HEK293 (cell line): ENCODE data around the gene MEGF8.

Experiments
- CTCF ChIA-PET: fragments of 350-600 bp; formaldehyde crosslinking; extraction: SDS; loops from one replicate; lab custom pipeline; 2021; ENCODE audit warnings: antibody characterized with exemption; lab: Yijun Ruan, JAX
- POLR2A ChIA-PET: fragments of 300-600 bp; formaldehyde crosslinking; extraction: SDS; loops from one replicate; lab custom pipeline; 2020; ENCODE audit warnings: antibody characterized with exemption, inconsistent platforms; lab: Yijun Ruan, JAX
- H3K27ac ChIP-seq: fragments of 200-500 bp; sonication (Bioruptor generic); 2 replicates; pipeline ENCODE4 v1.5.1; 2014; ENCODE audit warnings: low read depth, low read length, control low read depth, inconsistent platforms; ENCODE audit errors: extremely low read depth
- H3K36me3 ChIP-seq, 2 experiments: fragments of 200-500 bp in 1 of 2; sonication (Bioruptor generic) in 1 of 2; 1 replicate in 1 of 2; 2 replicates in 1 of 2; pipeline ENCODE4 v1.5.1; 2014 to 2017; ENCODE audit warnings: inconsistent platforms in 2 of 2, low read length in 2 of 2; ENCODE audit not compliant: control insufficient read depth in 2 of 2, insufficient read depth in 1 of 2
- H3K4me1 ChIP-seq: fragments of 200-500 bp; sonication (Bioruptor generic); 2 replicates; pipeline ENCODE4 v1.5.1; 2014; ENCODE audit warnings: mild to moderate bottlenecking, low read length, inconsistent platforms; ENCODE audit not compliant: control insufficient read depth, insufficient read depth
- H3K4me3 ChIP-seq: 2 replicates; pipeline ENCODE4 v1.5.1; 2011; ENCODE audit warnings: low read depth, mild to moderate bottlenecking, control low read depth, low read length, moderate library complexity
- H3K9me3 ChIP-seq: fragments of 200-500 bp; sonication (Bioruptor generic); 2 replicates; pipeline ENCODE4 v1.5.1; 2014; ENCODE audit warnings: low read depth, low read length, inconsistent platforms; ENCODE audit not compliant: control insufficient read depth, insufficient read depth
- BCL11A ChIP-seq: fragments of 450-650 bp; formaldehyde crosslinking; IDR thresholded peaks from 2 replicates; pipeline ENCODE4 v1.5.1; 2016; ENCODE audit warnings: low read depth, missing biosample characterization, missing genetic modification characterization
- KLF16 ChIP-seq: fragments of 450-650 bp; formaldehyde crosslinking; IDR thresholded peaks from 2 replicates; pipeline ENCODE4 v1.5.1; 2017; ENCODE audit warnings: missing biosample characterization, missing genetic modification characterization
- KLF8 ChIP-seq: fragments of 450-650 bp; formaldehyde crosslinking; IDR thresholded peaks from 2 replicates; pipeline ENCODE4 v1.5.1; 2016; ENCODE audit warnings: missing biosample characterization, missing genetic modification characterization
- KLF9 ChIP-seq: fragments of 450-650 bp; formaldehyde crosslinking; IDR thresholded peaks from 2 replicates; pipeline ENCODE4 v1.5.1; 2016; ENCODE audit warnings: missing biosample characterization, missing genetic modification characterization, low read depth
- MYNN ChIP-seq: fragments of 450-650 bp; formaldehyde crosslinking; IDR thresholded peaks from 2 replicates; pipeline ENCODE4 v1.5.1; 2016; ENCODE audit warnings: missing biosample characterization, missing genetic modification characterization, borderline replicate concordance
- OVOL3 ChIP-seq: fragments of 450-650 bp; formaldehyde crosslinking; IDR thresholded peaks from 2 replicates; pipeline ENCODE4 v1.5.1; 2016; ENCODE audit warnings: missing biosample characterization, missing genetic modification characterization
- SCRT1 ChIP-seq: fragments of 450-650 bp; formaldehyde crosslinking; IDR thresholded peaks from 2 replicates; pipeline ENCODE4 v1.5.1; 2016; ENCODE audit warnings: missing biosample characterization, missing genetic modification characterization, borderline replicate concordance
- SCRT2 ChIP-seq: fragments of 450-650 bp; formaldehyde crosslinking; IDR thresholded peaks from 2 replicates; pipeline ENCODE4 v1.5.1; 2016; ENCODE audit warnings: missing biosample characterization, missing genetic modification characterization
- ZIC2 ChIP-seq: fragments of 450-650 bp; formaldehyde crosslinking; IDR thresholded peaks from 2 replicates; pipeline ENCODE4 v1.5.1; 2016; ENCODE audit warnings: missing biosample characterization, missing genetic modification characterization
- ZNF155 ChIP-seq: fragments of 450-650 bp; formaldehyde crosslinking; IDR thresholded peaks from 2 replicates; pipeline ENCODE4 v1.5.1; 2016; ENCODE audit warnings: missing biosample characterization, missing genetic modification characterization
- ZNF169 ChIP-seq: fragments of 450-650 bp; formaldehyde crosslinking; IDR thresholded peaks from 2 replicates; pipeline ENCODE4 v1.5.1; 2016; ENCODE audit warnings: missing biosample characterization, missing genetic modification characterization
- ZNF221 ChIP-seq: fragments of 450-650 bp; formaldehyde crosslinking; IDR thresholded peaks from 2 replicates; pipeline ENCODE4 v1.5.1; 2017; ENCODE audit warnings: missing biosample characterization, missing genetic modification characterization, borderline replicate concordance
- ZNF223 ChIP-seq: fragments of 450-650 bp; formaldehyde crosslinking; IDR thresholded peaks from 2 replicates; pipeline ENCODE4 v1.5.1; 2016; ENCODE audit warnings: missing biosample characterization, missing genetic modification characterization
- ZNF311 ChIP-seq: fragments of 450-650 bp; formaldehyde crosslinking; IDR thresholded peaks from 2 replicates; pipeline ENCODE4 v1.5.1; 2017; ENCODE audit warnings: missing biosample characterization, missing genetic modification characterization, borderline replicate concordance
- ZNF548 ChIP-seq: fragments of 450-650 bp; formaldehyde crosslinking; IDR thresholded peaks from 2 replicates; pipeline ENCODE4 v1.5.1; 2016; ENCODE audit warnings: missing biosample characterization, missing genetic modification characterization
- ZNF571 ChIP-seq: fragments of 450-650 bp; formaldehyde crosslinking; IDR thresholded peaks from 2 replicates; pipeline ENCODE4 v1.5.0; 2017; ENCODE audit warnings: missing biosample characterization, missing genetic modification characterization
- ZNF768 ChIP-seq: fragments of 450-650 bp; formaldehyde crosslinking; IDR thresholded peaks from 2 replicates; pipeline ENCODE4 v1.5.1; 2018; ENCODE audit warnings: missing biosample characterization, mild to moderate bottlenecking, missing genetic modification characterization
- ZSCAN30 ChIP-seq: fragments of 450-650 bp; IDR thresholded peaks from 2 replicates; pipeline ENCODE4 v1.5.1; 2018; ENCODE audit warnings: missing biosample characterization, mild to moderate bottlenecking, missing genetic modification characterization, moderate library complexity
- TF ChIP-seq, protein P1 (sequence below): fragments of 450-650 bp; formaldehyde crosslinking; IDR thresholded peaks from 2 replicates; pipeline ENCODE4 v1.5.1; 2016; ENCODE audit warnings: missing biosample characterization, missing genetic modification characterization
- TF ChIP-seq, protein P2 (sequence below): fragments of 450-650 bp; formaldehyde crosslinking; IDR thresholded peaks from 2 replicates; pipeline ENCODE4 v1.5.1; 2016; ENCODE audit warnings: missing biosample characterization, missing genetic modification characterization
- TF ChIP-seq, protein P3 (sequence below): fragments of 450-650 bp; formaldehyde crosslinking; IDR thresholded peaks from 2 replicates; pipeline ENCODE4 v1.5.1; 2016; ENCODE audit warnings: missing biosample characterization, missing genetic modification characterization
- TF ChIP-seq, protein P4 (sequence below): fragments of 450-650 bp; formaldehyde crosslinking; IDR thresholded peaks from 2 replicates; pipeline ENCODE4 v1.5.1; 2016; ENCODE audit warnings: missing biosample characterization, missing genetic modification characterization
- TF ChIP-seq, protein P5 (sequence below): fragments of 450-650 bp; formaldehyde crosslinking; IDR thresholded peaks from 2 replicates; pipeline ENCODE4 v1.5.1; 2016; ENCODE audit warnings: missing biosample characterization, missing genetic modification characterization, low read depth

The MEGF8 gene

DNA sequence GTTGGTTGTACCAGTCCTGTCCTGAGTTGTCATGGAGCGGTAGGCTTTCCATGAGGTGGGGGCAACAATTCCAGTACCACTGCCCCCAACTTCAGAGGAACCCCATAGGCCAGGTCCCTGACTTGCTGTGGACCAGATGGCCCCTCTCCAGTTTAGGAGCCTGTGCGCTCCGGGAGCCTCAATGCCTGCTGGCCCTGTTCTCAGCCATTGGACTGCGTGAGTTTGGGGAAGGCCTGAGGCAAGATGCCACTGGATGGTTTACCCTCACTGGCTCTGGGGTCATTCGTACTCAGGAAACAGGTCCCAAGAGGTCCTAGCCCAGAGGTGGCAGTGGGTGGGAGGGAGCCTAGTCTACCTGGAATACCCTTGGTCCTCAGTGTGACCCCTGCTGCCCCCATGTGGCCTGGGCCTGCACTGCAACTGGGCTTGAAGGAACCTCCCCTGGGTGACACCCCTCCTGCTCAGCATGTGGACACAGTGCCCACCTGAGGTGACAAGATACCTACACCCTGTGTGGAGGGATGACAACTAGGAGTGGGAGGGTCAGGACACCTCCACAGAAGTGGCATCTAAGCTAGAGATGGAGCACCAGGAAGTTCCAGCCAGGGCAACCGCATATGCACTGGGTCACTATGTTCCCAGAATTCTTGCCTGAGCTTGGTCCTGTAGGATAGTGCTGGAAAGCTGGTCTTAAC, 29.5 kb upstream of the MEGF8 start (continued):
- TF ChIP-seq, protein P1, sequence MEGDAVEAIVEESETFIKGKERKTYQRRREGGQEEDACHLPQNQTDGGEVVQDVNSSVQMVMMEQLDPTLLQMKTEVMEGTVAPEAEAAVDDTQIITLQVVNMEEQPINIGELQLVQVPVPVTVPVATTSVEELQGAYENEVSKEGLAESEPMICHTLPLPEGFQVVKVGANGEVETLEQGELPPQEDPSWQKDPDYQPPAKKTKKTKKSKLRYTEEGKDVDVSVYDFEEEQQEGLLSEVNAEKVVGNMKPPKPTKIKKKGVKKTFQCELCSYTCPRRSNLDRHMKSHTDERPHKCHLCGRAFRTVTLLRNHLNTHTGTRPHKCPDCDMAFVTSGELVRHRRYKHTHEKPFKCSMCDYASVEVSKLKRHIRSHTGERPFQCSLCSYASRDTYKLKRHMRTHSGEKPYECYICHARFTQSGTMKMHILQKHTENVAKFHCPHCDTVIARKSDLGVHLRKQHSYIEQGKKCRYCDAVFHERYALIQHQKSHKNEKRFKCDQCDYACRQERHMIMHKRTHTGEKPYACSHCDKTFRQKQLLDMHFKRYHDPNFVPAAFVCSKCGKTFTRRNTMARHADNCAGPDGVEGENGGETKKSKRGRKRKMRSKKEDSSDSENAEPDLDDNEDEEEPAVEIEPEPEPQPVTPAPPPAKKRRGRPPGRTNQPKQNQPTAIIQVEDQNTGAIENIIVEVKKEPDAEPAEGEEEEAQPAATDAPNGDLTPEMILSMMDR (tag by site-specific recombination): peak; percentile 95
- TF ChIP-seq ZNF548 (no peak), MYNN (tag by site-specific recombination) (no peak), KLF9 (tag by site-specific recombination) (peak; percentile 47; the same call in 1 of the 2 replicates), OVOL3 (tag by site-specific recombination) (no peak), ZSCAN30 (0 out of 2 replicates have a peak, but pooled peaks have one; percentile 22), ZIC2 (tag by site-specific recombination) (peak; percentile 54), ZNF571 (tag by site-specific recombination) (no peak), ZNF221 (tag by site-specific recombination) (no peak), ZNF768 (no peak)
- TF ChIP-seq, protein P2, sequence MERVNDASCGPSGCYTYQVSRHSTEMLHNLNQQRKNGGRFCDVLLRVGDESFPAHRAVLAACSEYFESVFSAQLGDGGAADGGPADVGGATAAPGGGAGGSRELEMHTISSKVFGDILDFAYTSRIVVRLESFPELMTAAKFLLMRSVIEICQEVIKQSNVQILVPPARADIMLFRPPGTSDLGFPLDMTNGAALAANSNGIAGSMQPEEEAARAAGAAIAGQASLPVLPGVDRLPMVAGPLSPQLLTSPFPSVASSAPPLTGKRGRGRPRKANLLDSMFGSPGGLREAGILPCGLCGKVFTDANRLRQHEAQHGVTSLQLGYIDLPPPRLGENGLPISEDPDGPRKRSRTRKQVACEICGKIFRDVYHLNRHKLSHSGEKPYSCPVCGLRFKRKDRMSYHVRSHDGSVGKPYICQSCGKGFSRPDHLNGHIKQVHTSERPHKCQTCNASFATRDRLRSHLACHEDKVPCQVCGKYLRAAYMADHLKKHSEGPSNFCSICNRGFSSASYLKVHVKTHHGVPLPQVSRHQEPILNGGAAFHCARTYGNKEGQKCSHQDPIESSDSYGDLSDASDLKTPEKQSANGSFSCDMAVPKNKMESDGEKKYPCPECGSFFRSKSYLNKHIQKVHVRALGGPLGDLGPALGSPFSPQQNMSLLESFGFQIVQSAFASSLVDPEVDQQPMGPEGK (tag by site-specific recombination): peak; percentile 43; the same call in 1 of the 2 replicates
- TF ChIP-seq, protein P3, sequence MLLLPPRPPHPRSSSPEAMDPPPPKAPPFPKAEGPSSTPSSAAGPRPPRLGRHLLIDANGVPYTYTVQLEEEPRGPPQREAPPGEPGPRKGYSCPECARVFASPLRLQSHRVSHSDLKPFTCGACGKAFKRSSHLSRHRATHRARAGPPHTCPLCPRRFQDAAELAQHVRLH (tag by site-specific recombination): 0 out of 2 replicates have a peak, but pooled peaks have one; percentile 22

- ChIA-PET POLR2A (interaction anchor here (1.3 to 3.4 kb wide), 2 partner anchors 10 to 53 kb away, joined by 4 to 31 read pairs; partner anchors contain the start of gene GSK3A), CTCF (interaction anchor here (0.6 to 4.8 kb wide), 15 partner anchors 12 to 188 kb away, joined by 3 to 55 read pairs (median 5); partner anchors contain the start of gene GSK3A)
- Histone ChIP-seq H3K4me3 (no peak overlapping the region), H3K27ac (no peak overlapping the region), H3K36me3 (peaks cover 31 to 53% of the 10 kb centered on the region in 2 experiments), H3K9me3 (no peaks in the 10 kb centered on the region), H3K4me1 (peaks cover 5% of the 10 kb centered on the region; the same call in 1 of the 2 replicates)
- TF ChIP-seq ZNF155 (tag by site-specific recombination) (no peak), ZIC2 (tag by site-specific recombination) (no peak), ZNF169 (no peak), SCRT1 (tag by site-specific recombination) (0 out of 2 replicates have a peak, but pooled peaks have one; percentile 34)
Measured at GRCh38 chr19:42297039-42297438, 28.4 kb upstream of the MEGF8 start.

DNA sequence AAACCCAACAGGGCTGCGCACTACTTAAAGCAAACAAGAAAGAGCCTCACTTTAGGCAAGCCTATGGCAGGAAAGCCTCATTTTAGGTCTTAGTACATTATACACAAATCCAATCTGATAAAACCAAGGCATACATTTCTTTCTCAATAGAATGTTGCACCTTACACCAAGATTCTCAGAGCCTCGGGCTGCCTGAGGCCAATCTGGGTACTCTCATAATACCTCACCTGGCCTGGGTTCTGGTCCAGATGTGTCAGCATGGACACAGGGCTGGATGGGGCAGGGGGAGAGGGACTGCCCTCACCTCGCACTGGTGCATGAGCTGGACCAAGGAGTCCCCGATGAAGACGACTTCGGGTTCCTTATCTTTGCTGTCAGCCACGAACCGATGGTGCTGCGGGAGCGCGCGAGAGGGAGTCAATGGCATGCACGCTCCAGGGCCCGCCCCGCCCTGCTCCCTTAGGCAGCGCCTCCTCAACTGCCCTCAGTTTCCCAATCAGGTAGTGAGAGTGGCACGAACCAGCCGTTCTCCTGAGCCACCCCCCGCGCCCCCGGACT, 23.7 kb upstream of the MEGF8 start, which contains the start of gene PRR19:
PRR19 (plus strand) TSS at position 487 of the 558 bp plus-strand sequence. CDS start 7,453 bp downstream, outside the sequence.
- Histone ChIP-seq H3K4me3 (peak within 1 kb of the TSS; percentile 57), H3K36me3 (peaks cover 12 to 13% of the 10 kb centered on the region in 2 experiments; a peak in 2 of 3 replicates), H3K9me3 (no peaks in the 10 kb centered on the region), H3K4me1 (peaks cover 13% of the 10 kb centered on the region), H3K27ac (peak within 1 kb of the TSS; percentile 75; the same call in 1 of the 2 replicates)
- ChIA-PET POLR2A (interaction anchor here (0.5 to 2.9 kb wide), 16 partner anchors 8 to 165 kb away, joined by 3 to 26 read pairs (median 4); partner anchors contain the start of genes CNFN and GSK3A), CTCF (interaction anchor here (0.7 to 1.5 kb wide), 6 partner anchors 10 to 761 kb away, joined by 3 to 6 read pairs (median 4); no protein-coding TSS in a partner anchor)
- TF ChIP-seq, protein P4, sequence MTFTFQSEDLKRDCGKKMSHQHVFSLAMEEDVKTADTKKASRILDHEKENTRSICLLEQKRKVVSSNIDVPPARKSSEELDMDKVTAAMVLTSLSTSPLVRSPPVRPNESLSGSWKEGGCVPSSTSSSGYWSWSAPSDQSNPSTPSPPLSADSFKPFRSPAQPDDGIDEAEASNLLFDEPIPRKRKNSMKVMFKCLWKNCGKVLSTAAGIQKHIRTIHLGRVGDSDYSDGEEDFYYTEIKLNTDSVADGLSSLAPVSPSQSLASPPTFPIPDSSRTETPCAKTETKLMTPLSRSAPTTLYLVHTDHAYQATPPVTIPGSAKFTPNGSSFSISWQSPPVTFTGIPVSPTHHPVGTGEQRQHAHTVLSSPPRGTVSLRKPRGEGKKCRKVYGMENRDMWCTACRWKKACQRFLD (tag by site-specific recombination): no peak
- TF ChIP-seq BCL11A (tag by site-specific recombination): no peak
- TF ChIP-seq, protein P5, sequence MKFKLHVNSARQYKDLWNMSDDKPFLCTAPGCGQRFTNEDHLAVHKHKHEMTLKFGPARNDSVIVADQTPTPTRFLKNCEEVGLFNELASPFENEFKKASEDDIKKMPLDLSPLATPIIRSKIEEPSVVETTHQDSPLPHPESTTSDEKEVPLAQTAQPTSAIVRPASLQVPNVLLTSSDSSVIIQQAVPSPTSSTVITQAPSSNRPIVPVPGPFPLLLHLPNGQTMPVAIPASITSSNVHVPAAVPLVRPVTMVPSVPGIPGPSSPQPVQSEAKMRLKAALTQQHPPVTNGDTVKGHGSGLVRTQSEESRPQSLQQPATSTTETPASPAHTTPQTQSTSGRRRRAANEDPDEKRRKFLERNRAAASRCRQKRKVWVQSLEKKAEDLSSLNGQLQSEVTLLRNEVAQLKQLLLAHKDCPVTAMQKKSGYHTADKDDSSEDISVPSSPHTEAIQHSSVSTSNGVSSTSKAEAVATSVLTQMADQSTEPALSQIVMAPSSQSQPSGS: no peak
- TF ChIP-seq KLF16: no peak
- no peak for TF ChIP-seq ZNF223
- TF ChIP-seq ZNF311 (tag by site-specific recombination): no peak
- TF ChIP-seq KLF8: no peak
- no peak for TF ChIP-seq SCRT2 (tag by site-specific recombination)
